ENCODE measurements around the gene SPHK1.

Gene SPHK1

GRCh38 chr17:76404256-76404655, 19.8 kb downstream of the SPHK1 start:
- H3K4me3 ChIP-seq (ENCODE audit: low read depth, low read length, poor library complexity, severe bottlenecking) = no peak overlapping the region

GRCh38 chr17:76404976-76405563, 20.7 kb downstream of the SPHK1 start:
- Histone ChIP-seq H3K9ac (ENCODE audit: low read length) (no peak overlapping the region), H3K4me3 (ENCODE audit: low read depth, low read length, poor library complexity, severe bottlenecking) (no peak overlapping the region), H3K4me1 (ENCODE audit: insufficient read depth, low read length, severe bottlenecking) (peaks cover 32% of the 10 kb centered on the region), H3K79me2 (ENCODE audit: insufficient read depth, low read length) (no peaks in the 10 kb centered on the region), H3K36me3 (ENCODE audit: insufficient read depth, low read length) (peaks cover 30% of the 10 kb centered on the region), H3K27me3 (ENCODE audit: insufficient read depth, low read length) (no peaks in the 10 kb centered on the region), H4K20me1 (ENCODE audit: insufficient read depth, low read length) (no peaks in the 10 kb centered on the region), H3K9me2 (ENCODE audit: low read depth, low read length) (no peaks in the 10 kb centered on the region), H3K9me3 (ENCODE audit: low read length) (no peaks in the 10 kb centered on the region), H3F3A (ENCODE audit: insufficient read depth, low read length) (no peaks in the 10 kb centered on the region), H3K27ac (ENCODE audit: low read depth, low read length, poor library complexity, severe bottlenecking) (no peak overlapping the region), H2AFZ (ENCODE audit: low read length) (no peak overlapping the region), H3K4me2 (ENCODE audit: low read length) (no peak overlapping the region)
- TF ChIP-seq EZH2 (IDR thresholded peaks at IDR 0.05; ENCODE audit: borderline replicate concordance, low read length) = no peak
- TF ChIP-seq CTCF (IDR thresholded peaks at IDR 0.05; ENCODE audit: low read length) = no peak

More at GRCh38 chr17:76404256-76404655, 19.8 kb downstream of the SPHK1 start:
- Histone ChIP-seq H3K9ac (ENCODE audit: low read length) (no peak overlapping the region), H3K4me2 (ENCODE audit: low read length) (no peak overlapping the region), H2AFZ (ENCODE audit: low read length) (no peak overlapping the region), H3K27me3 (ENCODE audit: insufficient read depth, low read length) (no peaks in the 10 kb centered on the region), H3K36me3 (ENCODE audit: insufficient read depth, low read length) (peaks cover 38% of the 10 kb centered on the region), H4K20me1 (ENCODE audit: insufficient read depth, low read length) (no peaks in the 10 kb centered on the region), H3K9me2 (ENCODE audit: low read depth, low read length) (no peaks in the 10 kb centered on the region), H3K79me2 (ENCODE audit: insufficient read depth, low read length) (no peaks in the 10 kb centered on the region), H3F3A (ENCODE audit: insufficient read depth, low read length) (no peaks in the 10 kb centered on the region), H3K27ac (ENCODE audit: low read depth, low read length, poor library complexity, severe bottlenecking) (no peak overlapping the region), H3K9me3 (ENCODE audit: low read length) (no peaks in the 10 kb centered on the region), H3K4me1 (ENCODE audit: insufficient read depth, low read length, severe bottlenecking) (peaks cover 32% of the 10 kb centered on the region)
- no peak for TF ChIP-seq CTCF (IDR thresholded peaks at IDR 0.05; ENCODE audit: low read length)
- TF ChIP-seq EZH2 (IDR thresholded peaks at IDR 0.05; ENCODE audit: borderline replicate concordance, low read length) = no peak

- H3K4me2 ChIP-seq (ENCODE audit: low read length) = peak overlapping the region; percentile 15; the same call in 1 of the 2 replicates
- no peak overlapping the region for H2AFZ ChIP-seq (ENCODE audit: low read length)
- no peak overlapping the region for H3K4me3 ChIP-seq (ENCODE audit: low read depth, low read length, poor library complexity, severe bottlenecking)
- H3K36me3 ChIP-seq (ENCODE audit: insufficient read depth, low read length) = peaks cover 24% of the 10 kb centered on the region
- H3K9ac ChIP-seq (ENCODE audit: low read length) = no peak overlapping the region; the same call in 1 of the 2 replicates
- H3K9me3 ChIP-seq (ENCODE audit: low read length) = no peaks in the 10 kb centered on the region
- peaks cover 32% of the 10 kb centered on the region for H3K4me1 ChIP-seq (ENCODE audit: insufficient read depth, low read length, severe bottlenecking)
- no peaks in the 10 kb centered on the region for H3F3A ChIP-seq (ENCODE audit: insufficient read depth, low read length)
- H3K9me2 ChIP-seq (ENCODE audit: low read depth, low read length) = no peaks in the 10 kb centered on the region
- H3K27me3 ChIP-seq (ENCODE audit: insufficient read depth, low read length) = no peaks in the 10 kb centered on the region
- H3K79me2 ChIP-seq (ENCODE audit: insufficient read depth, low read length) = no peaks in the 10 kb centered on the region
- peak overlapping the region; percentile 19 for H3K27ac ChIP-seq (ENCODE audit: low read depth, low read length, poor library complexity, severe bottlenecking)
- no peaks in the 10 kb centered on the region for H4K20me1 ChIP-seq (ENCODE audit: insufficient read depth, low read length)
- no peak for TF ChIP-seq CTCF (IDR thresholded peaks at IDR 0.05; ENCODE audit: low read length)
- TF ChIP-seq EZH2 (IDR thresholded peaks at IDR 0.05; ENCODE audit: borderline replicate concordance, low read length) = no peak
Measured at GRCh38 chr17:76405607-76405966, 21.2 kb downstream of the SPHK1 start.

Measured in OCI-LY1 (cell line).